Measurements from ENCODE around the gene SMAD4. TPM values are rescaled to one million over a fixed set of nuclear protein-coding genes. Genes with fewer than 3 reads are reported as not detected.

SMAD4 gene
- total RNA-seq, 1 experiment from 2014 or later: 96.3 TPM

GRCh38 chr18:51029378-51029693, 677 bp upstream of the SMAD4 start:
- no peaks in the 10 kb centered on the region for H3K27me3 ChIP-seq (ENCODE audit: insufficient read depth, low read length)
- intact Hi-C loops (cut with micrococcal nuclease): no loop called here
- H3K9ac ChIP-seq (ENCODE audit: low read length): peak overlapping the region; percentile 66
- ChIA-PET RAD21 (ENCODE audit: low non-redundant PET in 1 of 2, low total read pairs in 2 of 2, uncharacterized antibody in 2 of 2, unreplicated experiment in 2 of 2) (no interaction called here), POLR2A (interaction anchor here (1.0 kb wide), 1 partner anchor 62 kb away, joined by 3 read pairs; no protein-coding TSS in a partner anchor), CTCF (no interaction called here)
- no peak for DNase-seq (ENCODE audit: low read depth, low spot score)
- H3K79me2 ChIP-seq (ENCODE audit: insufficient read depth, low read length): peaks cover 38% of the 10 kb centered on the region
- peaks cover 14 to 31% of the 10 kb centered on the region in 2 experiments; a peak in 3 of 4 replicates for H3K4me1 ChIP-seq (ENCODE audit: control insufficient read depth in 1 of 2, insufficient read depth in 2 of 2, low read length in 2 of 2)
- H3K4me2 ChIP-seq (ENCODE audit: low read length): peak overlapping the region; percentile 86
- TF ChIP-seq REST (IDR thresholded peaks at IDR 0.05; ENCODE audit: low read depth) (no peak), EZH2phosphoT487 (IDR thresholded peaks at IDR 0.05; ENCODE audit: borderline replicate concordance) (no peak), YY1 (IDR thresholded peaks at IDR 0.05; ENCODE audit: extremely low read depth, insufficient replicate concordance, low read depth, low read length) (no peak)
- H3K4me3 ChIP-seq (replicated peaks in 1 of 2; ENCODE audit: low read depth in 1 of 2, low read length in 2 of 2): peak overlapping the region; percentile 67 to 68
- no peak overlapping the region for H2AFZ ChIP-seq (ENCODE audit: low read depth, low read length, poor library complexity, severe bottlenecking)
- ATAC-seq: peak; percentile 26
- H3K9me2 ChIP-seq (ENCODE audit: insufficient read depth): no peaks in the 10 kb centered on the region
- H3K9me3 ChIP-seq (ENCODE audit: control insufficient read depth in 1 of 2, insufficient read depth in 1 of 2, low read depth in 1 of 2, low read length in 2 of 2): no peaks in the 10 kb centered on the region
- H3K27ac ChIP-seq (ENCODE audit: low read depth, low read length): peak overlapping the region; percentile 98
- peaks cover 3 to 5% of the 10 kb centered on the region in 2 experiments; a peak in 2 of 4 replicates for H3K36me3 ChIP-seq (ENCODE audit: control insufficient read depth in 1 of 2, insufficient read depth in 2 of 2, low read length in 2 of 2)
- no TSS peak for BruUV-seq (replicated peaks)
- H4K20me1 ChIP-seq (ENCODE audit: insufficient read depth): peaks cover 22% of the 10 kb centered on the region

All from HCT116 (cell line).